Measurements from ENCODE around the gene DENND1A.
"Not testable (repeated sequence)": the region's sequence is repeated elsewhere in the genome, so short reads cannot be mapped to it uniquely, and the experiment has no call there.

The DENND1A gene

DNA sequence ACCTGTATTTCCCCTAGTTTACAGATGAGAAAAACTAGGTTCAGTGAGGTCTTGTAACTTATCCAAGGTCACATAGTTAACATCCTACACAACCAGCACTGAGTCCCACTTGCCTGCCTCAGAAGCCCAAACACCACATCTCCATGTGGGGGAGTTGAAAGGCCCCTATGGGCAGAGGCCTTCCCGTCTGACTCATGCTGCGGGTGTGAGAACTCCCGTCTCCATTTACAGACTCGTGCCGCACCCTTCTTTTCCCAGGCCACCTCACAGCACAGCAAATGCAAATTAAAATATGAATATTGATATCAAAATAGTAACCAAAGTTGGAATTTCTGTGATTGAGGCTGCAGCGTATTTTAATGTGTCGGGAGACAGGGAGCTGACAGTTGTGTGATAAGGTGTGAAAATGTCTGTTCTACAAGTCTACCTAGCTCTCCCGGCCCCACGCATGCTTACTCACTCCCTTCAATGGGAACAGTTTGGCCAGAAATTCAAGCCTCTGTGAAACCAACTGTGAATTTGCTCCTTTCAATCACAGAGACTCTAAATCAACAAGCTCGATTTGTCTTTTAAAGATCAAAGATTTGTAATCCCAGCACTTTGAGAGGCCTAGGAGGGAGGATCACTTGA lies 483.8 kb downstream of the DENND1A start:
- no peak for DNase-seq

DNA sequence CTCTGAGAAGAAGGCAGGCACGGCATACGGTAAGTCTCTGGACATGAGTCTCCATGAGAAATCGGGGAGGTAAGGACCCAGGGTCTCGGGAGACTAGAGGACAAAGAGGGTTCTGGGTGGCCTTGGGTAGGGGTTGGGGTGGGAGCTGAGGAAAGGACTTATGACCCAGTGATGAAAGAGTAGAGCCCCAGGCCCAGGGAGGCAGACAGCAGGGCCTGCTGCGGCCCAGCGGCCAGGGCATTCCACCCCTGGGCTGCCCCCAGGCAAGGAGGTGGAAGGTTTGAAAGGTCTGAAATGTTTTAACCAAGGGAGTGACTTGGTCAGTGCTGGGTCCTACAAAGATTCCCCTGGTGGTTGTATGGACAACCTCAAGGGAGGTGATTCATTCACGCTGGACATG lies 484.8 kb downstream of the DENND1A start:
- no peak for DNase-seq

DNA sequence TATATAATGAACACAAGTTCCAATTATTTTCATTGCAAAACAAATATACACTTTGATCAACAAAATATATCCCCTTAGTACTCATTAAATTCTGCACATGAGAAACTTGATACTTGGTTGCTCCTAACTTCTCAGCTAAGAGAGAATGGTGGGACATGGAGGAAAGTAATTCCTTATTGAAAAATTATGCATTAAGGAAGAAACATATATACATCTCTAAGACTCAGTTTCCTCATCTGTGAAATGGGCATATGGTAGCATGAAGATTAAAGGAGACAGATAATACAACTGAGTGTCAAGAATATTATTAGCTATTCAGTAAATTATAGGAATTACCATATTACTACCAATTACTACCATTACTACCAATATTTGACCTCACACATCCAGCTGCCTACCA lies 488.2 kb downstream of the DENND1A start:
- no peak for DNase-seq

DNA sequence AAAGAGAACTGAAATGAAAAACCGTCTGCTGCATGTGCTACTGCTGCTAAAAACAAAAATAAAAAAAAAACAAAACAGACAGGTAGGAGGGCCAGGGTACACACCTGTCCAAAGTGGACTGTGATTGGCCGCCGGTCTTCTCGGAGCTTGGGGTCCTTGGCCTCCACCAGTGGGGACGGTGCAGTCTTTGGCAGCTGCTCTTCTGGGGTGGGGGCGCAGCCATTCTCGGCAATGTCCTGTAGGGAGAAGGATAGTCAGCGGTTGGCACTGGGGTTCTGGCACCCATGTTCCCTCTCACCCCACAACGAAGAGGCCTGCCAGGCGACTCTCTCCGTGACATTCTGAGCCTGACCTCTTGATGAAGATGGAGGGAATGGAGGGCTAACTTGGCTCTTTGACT lies 489.7 kb downstream of the DENND1A start:
- DNase-seq = no peak

DNA sequence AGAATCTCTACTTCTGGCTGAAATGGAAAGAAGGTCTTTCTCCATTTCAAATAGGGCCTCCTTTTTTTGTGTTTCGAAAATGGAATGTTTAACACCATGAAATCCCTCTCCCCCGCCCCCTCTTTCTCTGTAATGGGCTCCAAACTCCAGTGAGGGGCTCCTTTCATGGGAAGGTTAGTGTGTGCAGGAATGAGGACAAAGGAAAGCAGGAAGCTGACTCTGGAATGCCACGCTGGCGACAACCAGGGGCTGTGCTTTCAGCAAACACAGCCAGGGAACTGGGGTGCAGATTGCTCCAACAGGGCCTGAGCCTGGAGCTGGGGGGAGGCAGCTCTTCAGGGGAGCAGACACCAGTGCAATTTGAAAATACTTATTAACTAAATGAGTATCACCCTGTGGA lies 491.1 kb downstream of the DENND1A start:
- no peak for DNase-seq

DNA sequence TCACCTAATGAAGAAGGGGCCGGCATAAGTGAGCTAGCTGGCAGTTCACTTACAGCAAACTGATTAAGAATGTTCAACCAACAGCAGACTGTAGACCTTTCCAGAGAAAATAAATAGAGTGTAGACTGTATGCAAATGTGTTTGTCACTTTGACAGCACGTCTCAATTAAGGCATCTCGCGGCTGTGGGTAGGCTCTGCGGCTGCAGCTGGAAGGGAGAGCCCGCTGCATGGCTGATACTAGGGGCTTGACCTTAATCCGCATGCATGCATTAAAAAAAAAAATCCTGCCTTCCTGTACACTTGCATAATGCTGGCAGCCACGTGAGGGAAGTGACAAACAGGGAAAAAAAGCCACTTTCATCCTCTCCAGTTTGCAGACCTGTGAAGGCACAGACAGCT lies 491.6 kb downstream of the DENND1A start:
- no peak for DNase-seq

DNA sequence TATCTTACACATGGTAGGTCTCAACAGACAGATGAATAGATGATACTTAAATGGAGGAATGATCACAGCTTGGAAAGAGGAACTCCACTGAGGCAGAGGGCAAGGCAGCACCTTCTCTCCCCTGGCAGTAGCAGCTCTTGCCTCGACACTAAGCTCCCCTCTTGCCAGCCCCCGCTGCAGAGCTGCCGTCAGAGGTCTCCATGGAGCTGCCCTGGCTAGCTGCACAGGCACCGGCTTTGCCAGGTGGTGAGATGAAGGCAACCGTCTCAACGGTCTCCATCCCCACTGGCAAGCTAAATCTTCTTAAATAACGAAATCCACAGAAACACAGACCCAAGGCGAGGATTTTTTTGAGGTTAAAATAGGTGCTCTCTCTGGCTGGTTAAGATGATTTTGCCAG lies 492.7 kb downstream of the DENND1A start:
- DNase-seq = no peak

DNA sequence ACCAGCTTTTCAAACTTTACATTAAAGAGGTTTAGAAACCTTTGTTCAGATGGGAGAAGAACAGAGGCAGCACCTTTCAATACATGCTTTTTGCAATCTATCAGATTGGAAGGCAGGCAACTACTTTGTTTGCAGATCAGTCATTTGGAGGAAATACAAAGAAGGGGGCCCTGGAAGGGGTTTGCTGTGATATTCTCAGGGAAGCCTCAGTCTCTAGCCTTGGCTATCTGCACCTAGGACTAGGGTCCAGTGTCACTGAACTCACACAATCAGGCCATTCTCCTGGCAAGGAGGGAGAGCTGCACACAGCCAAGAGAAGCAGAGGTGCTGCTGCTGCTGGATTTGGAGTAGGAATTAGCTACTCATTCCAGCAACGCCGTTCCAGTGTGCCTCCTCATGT lies 494.5 kb downstream of the DENND1A start:
- no peak for DNase-seq

DNA sequence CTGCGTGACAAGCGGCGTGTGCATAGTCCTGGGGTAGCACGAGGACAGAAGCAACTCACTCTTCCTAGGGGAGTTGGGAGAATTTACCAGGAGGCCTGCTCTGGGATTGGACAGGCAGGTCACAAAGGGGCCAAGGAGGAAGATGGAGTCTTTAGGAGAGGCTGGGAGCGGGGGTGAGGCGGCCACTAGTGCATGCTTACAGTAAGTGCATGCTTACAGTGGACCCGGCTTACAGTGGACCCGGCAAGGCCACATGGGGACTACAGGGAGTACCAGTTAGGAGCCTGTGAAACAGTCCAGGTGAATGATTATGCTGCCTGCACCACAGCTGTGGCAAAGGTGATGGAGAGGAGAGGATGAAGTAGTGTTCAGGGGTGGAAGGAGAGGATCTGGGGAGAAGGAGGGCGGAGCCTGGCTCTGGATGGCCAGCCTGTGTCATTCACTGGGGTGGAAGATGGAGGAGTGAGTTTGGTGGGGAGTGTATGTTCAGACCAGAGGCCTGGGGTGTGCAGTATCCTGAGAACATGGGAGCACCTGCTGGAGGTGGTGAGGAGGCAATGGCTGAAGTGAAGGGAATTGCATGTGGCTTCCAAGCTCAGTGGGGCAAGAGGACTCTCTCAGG lies 495.2 kb downstream of the DENND1A start:
- no peak for DNase-seq

DNA sequence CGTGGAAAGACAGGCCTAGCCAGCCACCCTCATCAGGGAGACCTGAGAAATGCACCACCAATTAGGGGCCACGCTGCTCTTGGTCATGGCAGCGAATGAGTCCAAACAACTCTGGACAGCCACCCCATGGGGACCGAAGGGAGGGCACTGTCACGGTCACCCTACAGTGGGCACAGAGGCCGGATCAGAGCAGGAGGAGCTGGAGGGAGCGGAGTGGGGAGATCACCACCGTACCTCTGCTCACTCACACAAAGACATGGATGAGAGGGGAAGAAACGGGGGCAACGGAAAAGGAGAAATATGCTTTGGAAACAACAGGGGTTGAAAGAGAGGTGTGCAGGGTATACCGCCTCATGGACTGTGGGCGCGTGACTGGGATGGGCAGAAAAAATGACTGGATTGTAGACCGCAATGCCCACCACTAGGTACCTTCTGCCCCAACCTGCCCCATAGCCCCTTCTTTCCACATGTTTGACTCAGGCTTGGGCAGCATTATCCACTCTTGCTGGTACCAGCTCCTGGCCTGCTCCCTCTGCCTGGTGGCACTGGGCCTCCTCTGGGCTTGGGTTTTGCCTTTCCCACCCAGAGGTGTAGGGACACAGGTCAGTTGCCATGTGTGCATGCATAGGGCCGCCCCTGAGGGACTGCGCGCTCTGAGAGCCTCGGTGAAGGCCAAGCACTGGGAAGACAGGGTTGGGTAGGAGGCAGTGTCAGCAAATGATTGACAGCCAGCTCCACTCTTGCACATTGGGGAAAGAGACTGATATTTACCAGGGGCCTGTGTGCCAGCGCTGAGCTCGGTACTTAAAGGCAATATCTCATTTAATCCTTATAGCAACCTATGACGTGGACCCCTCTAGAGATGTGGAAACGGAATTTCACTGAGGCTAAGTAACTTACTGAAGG lies 497.3 kb downstream of the DENND1A start:
- DNase-seq = no peak

DNA sequence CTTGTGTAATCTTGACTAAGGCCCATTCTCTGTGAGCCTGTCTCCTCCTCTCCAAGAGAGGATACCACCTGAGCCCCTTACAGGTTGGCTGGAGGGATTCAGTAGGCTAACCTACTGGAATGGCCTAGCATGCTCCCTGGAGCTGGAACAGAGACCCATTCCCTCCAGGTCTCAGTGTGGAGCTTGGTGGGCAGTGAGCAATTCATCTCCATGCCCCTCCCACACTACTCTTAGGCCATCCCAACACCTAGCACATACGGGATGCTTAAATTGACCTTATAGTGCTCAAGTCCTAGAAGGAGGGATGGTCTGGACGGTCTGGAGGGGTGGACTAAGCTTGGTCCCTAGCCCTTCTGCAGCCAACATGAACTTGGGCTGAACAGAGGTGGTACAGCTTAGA lies 498.3 kb downstream of the DENND1A start:
- no peak for DNase-seq

DNA sequence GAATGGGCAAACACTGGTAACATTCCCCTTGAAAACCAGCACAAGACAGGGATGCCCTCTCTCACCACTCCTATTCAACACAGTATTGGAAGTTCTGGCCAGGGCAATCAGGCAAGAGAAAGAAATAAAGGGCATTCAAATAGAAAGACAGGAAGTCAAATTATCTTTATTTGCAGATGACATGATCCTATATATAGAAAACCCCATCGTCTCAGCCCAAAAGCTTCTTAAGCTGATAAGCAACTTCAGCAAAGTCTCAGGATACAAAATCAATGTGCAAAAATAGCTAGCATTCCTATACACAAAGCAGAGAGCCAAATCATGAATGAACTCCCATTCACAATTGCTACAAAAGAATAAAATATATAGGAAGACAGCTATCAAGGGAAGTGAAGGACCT lies 501.5 kb downstream of the DENND1A start:
- not testable (repeated sequence) for DNase-seq

DNA sequence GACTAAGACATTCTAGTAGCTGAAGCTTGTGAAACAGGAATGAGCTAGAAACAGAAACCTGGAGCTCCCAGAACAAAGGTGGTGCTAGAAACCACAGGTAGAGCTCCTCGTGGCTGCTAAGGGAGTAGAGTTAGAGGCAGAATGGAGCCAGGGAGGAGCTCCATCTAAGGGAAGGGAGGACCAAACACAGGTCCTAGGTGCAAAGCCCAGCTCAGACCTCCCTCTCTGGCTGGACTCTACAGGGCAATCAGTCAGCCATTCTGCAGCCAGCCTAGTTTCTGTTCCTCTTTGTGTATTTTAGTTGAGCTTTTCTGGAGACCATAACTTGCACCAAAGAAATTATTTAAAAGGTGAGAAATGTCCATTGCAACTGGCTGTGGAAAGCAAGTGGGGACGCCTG lies 503.5 kb downstream of the DENND1A start:
- DNase-seq = no peak

DNA sequence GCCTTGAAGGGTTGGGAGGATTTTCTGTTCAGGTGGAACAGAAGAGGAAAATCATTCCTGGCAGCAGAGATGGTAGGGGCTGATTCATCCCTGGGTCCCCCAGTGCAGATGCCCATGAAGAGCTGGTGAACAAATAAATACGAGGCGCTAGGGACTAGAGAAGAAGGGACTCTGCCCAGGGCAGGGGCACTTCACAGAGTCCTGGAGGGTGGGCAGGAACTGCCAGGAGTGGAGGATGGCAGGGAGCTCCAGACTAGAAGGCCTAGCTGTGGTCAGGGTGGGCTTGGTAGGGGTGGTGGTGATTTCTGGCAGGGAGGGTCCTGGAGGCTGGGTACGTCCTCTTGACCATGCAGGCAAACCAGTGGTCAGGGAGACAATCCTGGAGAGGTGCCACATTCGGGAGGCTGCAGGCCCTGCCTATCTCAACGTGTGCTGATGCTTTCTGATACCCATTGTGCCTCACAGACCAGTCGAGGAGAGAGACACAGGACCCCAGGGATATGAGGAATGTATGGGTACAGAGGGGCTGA lies 504.0 kb downstream of the DENND1A start:
- no peak for DNase-seq

DNA sequence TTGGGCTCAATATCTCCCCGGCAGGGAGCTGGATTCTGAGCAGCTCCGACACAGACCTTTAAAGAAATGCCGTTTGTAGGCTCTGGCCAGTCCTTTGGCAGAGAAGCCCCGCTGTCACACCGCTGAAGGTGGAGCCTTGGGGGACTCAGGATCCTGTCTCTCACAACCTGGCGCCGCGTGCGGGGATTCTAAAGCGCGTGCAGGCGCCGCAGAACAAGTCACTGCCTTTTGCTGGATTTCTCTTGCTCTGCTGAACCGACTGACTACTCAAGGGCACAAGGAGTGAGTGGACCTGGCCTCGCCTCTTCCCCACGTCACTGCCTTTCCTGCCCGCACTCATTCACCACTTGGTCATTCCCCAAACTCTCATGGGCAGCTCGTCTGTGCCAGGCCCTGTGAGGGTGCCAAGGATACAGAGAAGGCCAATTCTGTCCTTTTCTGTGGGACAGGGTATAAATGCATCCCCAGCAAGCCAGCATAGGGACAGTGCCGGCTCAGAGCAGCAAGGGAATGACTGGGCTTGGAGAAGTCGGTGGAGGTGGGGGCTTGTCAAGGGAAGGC lies 504.6 kb downstream of the DENND1A start:
- DNase-seq = no peak

DNA sequence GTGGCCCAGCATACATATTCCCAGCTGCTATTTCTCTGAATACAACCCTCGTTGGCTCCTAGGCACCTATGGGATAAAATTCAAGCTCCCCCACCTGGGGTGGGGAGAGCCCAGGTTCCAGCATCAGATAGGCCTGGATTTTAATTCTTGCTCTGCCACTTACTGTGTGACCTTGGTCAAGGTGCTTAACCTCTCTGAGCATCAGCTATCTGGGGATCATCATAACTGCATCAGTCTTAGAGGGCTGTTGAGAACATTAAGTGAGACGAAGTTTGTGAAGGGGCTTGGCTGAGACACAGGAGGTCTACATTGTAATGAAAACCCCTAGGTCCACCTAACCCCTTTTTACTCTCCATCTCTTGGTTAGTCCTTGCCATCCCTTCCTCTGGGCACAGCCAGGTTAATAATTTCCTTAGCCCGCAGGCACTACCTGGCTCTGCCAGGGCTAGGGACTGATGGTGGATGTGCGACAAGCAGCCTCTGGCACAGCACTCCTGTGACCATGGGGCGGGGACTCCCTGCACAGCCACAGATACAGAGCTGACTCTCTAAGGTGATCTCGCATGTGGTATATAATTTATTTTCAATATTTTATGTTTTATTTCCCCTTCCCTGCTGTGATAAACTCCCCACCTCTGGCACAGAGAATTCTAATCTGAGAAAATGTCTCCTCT lies 505.2 kb downstream of the DENND1A start:
- DNase-seq = no peak

DNA sequence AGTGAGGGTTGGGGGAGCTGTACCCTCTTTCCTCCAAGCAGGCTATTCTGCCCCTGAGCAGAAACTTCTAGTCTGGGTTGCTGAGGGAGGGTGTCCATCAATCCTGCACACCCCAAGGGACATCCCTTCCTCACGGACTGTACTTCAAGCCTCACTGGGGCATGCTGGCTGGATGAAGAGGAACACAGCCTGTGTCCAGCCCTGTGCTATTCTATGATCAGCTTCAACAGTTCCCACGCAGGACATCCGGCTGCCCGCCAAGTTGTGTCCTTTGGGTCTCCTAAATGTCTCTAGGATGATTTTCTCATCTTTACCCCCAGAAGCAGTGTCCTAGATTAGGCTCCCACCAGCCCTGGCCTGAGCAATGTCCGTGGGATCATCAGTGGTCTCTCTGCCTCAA lies 505.8 kb downstream of the DENND1A start:
- DNase-seq = no peak

DNA sequence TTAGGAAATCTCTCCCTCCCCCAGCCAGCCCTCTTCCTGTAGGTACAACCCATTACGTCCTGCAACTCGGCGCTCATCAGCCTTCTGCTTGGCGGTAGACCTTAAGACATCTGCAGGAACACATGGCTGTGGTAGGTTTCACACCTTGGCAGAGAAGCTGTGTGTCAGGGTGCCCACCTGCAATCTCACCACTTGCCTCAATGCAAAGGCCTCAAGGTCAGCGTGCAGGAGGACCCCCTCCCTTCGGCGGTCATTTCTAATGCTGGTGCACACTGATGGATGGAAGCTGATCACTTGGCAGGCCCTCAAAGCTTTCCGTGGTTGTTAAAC lies 506.6 kb downstream of the DENND1A start:
- DNase-seq = no peak

DNA sequence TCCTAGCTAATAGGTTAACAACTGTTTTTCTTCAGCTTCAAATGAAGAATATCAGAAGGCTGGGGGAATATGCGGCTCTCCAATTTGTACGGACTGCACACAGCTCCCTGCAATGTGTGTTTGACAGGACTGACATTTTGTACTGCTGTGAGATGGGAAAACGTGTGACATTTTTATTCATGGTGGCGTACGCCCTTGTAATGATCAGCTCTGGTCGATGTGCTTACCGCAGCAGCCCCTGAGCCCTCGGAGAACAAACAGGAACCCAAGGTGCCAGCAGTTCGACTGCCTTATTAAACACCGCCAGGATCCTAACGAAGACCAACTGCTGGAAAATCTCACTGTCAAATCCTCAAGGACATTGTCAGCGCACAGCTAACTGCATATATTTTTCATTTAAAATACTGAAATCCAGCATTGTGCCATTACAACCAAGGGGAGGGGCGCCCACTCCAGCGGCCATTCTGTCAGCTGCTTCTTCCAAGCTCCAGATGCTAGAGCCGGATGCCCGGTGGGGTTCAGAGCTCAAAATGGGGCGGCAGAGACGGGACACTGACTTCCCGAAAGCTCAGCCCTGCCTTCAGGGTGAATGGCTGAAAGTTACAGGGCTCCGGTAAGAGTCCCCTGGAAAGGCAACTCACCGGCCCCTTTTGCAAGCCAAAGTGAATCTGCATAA lies 507.2 kb downstream of the DENND1A start:
- no peak for DNase-seq

DNA sequence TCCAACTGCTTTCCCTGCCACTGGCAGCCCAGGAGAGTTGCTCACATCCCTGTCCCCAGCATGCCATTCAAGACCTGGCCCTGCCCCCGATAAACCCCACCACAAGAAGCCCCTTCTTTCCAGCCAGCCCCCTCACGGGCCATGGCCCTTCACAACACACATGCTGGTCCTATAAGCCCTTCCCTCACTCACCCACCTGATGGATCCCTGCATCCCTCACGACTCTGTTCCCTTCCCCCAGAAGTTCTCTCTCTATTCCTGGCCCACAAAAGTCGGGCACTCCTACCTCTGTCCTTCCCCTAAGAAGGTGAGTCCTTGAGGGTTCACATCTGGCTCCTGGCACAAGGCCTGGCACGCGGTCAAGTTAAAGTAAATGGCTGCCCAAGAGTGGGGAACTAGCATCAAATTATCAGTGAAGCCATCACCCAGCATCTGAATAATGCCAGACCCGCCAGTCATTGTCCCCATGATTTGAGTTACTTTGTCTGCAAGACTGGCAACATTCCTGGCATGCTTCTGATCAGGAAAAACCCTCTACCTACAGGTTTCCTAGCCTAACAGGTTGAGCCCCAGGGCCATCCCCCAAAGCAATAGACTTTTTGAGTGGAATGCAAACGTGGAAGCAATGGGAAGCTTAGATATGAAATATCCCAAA lies 508.0 kb downstream of the DENND1A start:
- DNase-seq = no peak

DNA sequence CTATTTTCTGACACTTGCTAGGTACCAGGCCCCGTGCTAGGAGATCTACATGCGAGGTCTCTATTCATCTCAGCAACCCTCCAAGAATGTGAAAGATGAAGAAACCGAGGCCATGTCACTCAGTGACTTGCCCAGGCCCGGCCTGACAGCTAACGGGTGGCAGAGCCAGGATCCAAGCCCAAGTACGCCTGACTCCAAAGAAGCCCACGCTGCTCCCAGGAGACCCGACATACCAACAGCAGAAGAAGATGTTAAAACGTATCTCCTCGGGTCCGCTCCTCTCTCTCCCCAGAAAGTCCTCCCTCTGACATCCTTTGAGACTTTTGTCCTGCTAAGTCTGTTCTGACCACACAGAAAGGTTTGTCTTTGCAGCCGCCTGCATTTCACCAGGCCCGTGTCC lies 508.7 kb downstream of the DENND1A start:
- no peak for DNase-seq

DNA sequence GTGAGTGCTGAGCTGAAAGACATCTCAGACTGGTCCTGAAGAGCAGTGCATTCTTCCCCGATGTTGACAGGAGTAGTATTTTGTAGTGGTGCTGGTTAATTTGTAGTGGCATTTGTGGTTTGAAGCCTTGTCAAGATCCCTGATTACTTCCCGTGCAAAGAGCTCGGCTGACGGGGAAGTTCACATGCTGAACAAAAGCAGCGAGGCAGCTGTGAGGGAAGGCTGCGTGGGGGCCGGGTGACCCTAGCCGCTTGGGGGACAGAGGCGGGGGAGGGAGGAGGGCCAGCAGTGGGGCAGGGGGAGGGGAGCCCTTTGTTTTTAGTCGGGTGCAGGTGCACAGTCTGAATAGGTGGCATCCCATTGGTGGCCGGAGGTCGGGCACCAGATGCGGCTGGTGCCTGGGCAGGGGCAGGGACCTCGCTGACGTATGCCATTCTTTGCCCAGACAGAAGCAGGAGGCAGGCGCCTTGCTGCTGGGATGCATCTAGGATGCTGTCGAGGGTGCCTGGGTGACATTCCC lies 509.3 kb downstream of the DENND1A start:
- DNase-seq = no peak

Data from NCI-H1048 (cell line).